Erythroblast (primary cell): ENCODE data around the gene ARAP3.

Source experiments
- DNase-seq, 2 experiments: peaks; one replicate each; lab custom pipeline; 2025; lab: John Stamatoyannopoulos, UW
- GATA1 ChIP-seq: IDR thresholded peaks from 2 replicates; pipeline ENCODE4 v1.6.1; 2011; ENCODE audit warnings: low read depth, mild to moderate bottlenecking, control low read depth, low read length, moderate library complexity
- POLR2A ChIP-seq: IDR thresholded peaks from 2 replicates; pipeline ENCODE4 v1.6.1; 2011; ENCODE audit warnings: mild to moderate bottlenecking, low read length

The ARAP3 gene

DNA sequence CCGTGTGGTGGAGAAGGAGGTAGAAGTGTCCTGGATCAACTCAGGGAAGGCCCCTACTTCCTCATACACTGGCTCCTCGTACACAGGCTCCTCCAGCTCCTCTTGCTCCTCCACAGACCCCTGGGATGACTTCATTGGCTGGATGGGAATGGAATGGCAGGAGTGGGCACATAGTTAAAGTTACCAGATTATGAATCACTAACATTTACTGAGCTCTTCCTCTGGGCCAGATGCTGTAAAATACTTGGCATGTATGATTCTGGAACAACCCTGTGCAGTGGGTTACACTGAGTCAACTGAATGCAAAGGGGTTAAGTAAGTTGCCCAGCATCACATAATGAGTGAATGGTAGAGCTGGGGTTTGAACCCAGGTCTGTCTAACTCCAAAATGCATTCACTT lies 27.7 kb downstream of the ARAP3 start:
- TF ChIP-seq GATA1 (no peak), POLR2A (no peak)
- no peak for DNase-seq

- no peak for TF ChIP-seq GATA1
- no peak for TF ChIP-seq POLR2A
- no peak for DNase-seq
Observed at GRCh38 chr5:141651728-141652105, 30.3 kb downstream of the ARAP3 start.

DNA sequence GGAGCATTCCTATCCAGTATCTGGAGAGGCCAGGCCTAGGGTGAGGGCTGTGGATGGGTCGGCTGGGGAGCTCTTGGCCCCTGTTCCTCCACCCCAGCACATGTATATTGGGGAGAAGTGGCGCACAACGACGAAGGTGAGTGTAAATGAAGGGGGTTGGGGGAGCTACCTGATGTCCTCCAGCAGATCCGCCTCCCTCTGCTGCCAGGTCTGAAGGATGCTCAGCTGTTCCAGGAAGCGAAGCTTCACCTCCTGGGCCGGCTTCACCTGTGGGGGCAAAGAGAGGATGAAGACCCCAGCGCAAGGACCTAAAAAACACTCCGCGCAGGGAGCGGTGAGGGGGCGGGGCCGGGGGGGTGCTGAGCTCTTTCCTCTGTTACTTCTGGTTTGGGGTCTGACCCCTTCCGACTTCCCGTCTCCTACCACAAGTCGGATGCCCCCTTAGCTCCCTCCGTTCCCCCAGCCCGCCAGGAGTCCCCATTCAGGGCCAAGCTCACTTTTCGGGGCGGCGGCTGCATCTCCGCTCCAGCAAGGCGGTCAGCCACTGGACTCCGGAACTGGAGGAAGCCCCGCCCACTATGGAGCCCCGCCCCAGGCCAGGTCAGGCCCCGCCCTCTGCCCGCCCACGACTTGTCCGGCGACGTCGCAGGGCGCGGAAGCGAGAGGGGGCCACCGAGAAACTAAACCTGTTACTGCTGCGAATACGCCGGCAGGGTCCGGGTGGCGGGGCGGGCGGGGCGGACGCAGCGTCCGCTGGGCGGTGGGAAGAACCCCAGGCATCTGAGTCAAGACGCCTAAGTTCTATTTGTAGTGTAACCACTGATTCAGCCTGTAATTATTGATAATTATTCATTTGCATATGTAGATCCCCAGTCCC lies 30.9 kb downstream of the ARAP3 start, which contains the start of gene FCHSD1:
Gene FCHSD1, minus strand, starts transcription at position 568 of the 877 bp plus-strand sequence. Its CDS starts 50 bp downstream, at position 518.
- peak; percentile 91 to 93 for DNase-seq
- TF ChIP-seq GATA1 (no peak), POLR2A (peak; percentile 21)

- no peak for DNase-seq
- TF ChIP-seq GATA1 (no peak), POLR2A (no peak)
Observed at GRCh38 chr5:141649972-141650371, 32.1 kb downstream of the ARAP3 start.

DNA sequence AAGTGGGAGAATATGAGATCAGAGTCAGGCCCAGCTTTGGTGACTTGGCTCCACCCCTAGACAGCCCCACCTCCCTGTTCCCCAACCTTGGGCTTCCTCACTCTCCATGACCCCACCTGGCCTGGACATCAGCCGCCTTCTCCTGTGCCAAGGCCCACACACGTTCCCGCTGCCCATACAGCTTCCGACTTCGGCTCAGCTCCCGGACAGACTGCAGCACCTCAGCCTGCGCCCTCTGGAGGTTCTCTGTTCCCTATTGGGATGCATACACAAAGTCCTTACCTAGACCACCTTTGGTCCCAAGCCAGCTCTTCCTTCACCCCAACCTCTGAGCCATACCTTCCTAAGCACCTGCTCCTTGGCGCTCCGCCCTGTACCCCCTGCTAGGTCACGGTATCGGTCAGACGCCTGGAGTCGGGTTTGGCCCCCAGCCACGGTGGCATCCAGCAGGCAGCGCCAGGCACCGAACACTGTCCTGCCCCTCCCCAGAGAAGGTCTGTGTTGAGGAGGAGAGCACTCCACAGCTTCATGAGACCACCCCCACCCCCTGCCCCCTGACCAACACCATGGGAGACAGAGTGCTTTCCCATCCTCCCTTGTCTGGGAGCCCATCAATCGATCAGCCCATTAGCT lies 32.9 kb downstream of the ARAP3 start:
- TF ChIP-seq POLR2A (no peak), GATA1 (no peak)

GRCh38 chr5:141647851-141648250 lies 34.2 kb downstream of the ARAP3 start:
- TF ChIP-seq GATA1 = no peak
- TF ChIP-seq POLR2A = no peak
- DNase-seq = no peak

More for the DNA sequence above, 32.9 kb downstream of the ARAP3 start:
- no peak for DNase-seq

GRCh38 chr5:141647242-141647641 lies 34.8 kb downstream of the ARAP3 start:
- TF ChIP-seq POLR2A = no peak
- TF ChIP-seq GATA1 = no peak

GRCh38 chr5:141646026-141646425 lies 36.0 kb downstream of the ARAP3 start:
- DNase-seq = no peak
- TF ChIP-seq POLR2A (no peak), GATA1 (no peak)

More at GRCh38 chr5:141647242-141647641, 34.8 kb downstream of the ARAP3 start:
- DNase-seq = no peak

- peak; percentile 48 to 60 for DNase-seq
- TF ChIP-seq GATA1 = no peak
- no peak for TF ChIP-seq POLR2A
Observed at GRCh38 chr5:141641634-141642267, 40.3 kb downstream of the ARAP3 start.

- no peak for TF ChIP-seq GATA1
- TF ChIP-seq POLR2A = no peak
- DNase-seq = no peak
Observed at GRCh38 chr5:141640698-141641097, 41.3 kb downstream of the ARAP3 start.

- TF ChIP-seq GATA1 (no peak), POLR2A (no peak)
- DNase-seq = no peak
Observed at GRCh38 chr5:141640051-141640415, 42.0 kb downstream of the ARAP3 start.

DNA sequence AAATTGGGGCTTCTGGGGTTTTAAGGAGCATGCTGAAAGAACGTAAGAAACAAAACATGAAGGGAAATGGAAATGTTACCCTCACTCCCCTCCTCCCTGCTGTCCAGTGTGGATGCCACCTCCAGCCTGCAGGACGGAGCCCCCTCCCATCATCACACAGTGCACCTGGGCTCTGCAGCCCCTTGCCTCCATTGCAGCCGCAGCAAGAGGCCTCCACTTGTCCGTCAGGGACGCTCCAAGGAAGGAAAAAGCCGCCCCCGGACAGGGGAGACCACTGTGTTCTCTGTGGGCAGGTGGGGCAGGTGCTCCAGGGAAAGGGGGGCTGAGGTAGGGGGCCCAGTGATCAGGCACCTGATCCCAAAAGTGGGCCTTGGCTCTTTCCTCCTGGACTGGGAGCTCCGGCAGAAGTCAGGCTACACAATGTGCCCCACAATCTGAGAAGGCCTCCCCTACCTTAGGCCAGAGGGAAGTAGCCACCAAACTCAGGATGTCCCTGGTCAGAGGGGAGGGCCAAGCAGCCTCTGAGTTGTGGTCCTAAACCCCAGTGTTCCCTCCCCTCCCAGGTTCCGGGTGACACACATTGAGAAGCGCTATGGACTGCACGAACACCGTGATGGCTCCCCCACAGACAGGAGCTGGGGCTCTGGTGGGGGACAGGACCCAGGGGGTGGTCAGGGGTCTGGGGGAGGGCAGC lies 42.5 kb downstream of the ARAP3 start:
- no peak for DNase-seq
- TF ChIP-seq GATA1 (no peak), POLR2A (no peak)

DNA sequence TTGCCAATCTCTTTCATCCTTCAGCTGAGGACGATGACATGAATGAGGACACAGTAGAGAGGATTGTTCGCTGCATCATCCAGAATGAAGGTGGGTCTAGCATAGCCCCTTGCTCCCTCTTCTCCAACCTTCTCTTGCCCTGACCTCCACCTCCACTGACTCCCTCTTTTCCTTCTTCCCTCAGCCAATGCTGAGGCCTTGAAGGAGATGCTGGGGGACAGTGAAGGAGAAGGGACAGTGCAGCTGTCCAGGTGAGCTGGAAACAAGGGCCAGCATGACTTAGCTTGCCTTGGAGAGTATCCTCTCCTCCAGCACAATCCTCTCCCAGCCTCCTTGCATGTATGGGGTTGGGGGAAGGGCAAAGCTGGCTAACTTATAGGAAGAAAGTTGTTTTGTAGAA lies 43.3 kb downstream of the ARAP3 start:
- no peak for DNase-seq
- TF ChIP-seq GATA1 (no peak), POLR2A (no peak)
